CD4-positive, alpha-beta T cell treated with Interleukin-1 beta for 1 hour (primary cell): ENCODE results near the gene PLEKHJ1.
"Not testable (repeated sequence)": the region's sequence is repeated elsewhere in the genome, so short reads cannot be mapped to it uniquely, and the experiment has no call there.

Source experiments
- DNase-seq, 2 donors: peaks; one replicate each; pipeline ENCODE4 v3.0.0-alpha.2; 2020 to 2022

Gene PLEKHJ1

GRCh38 chr19:2217591-2217990 is 18.5 kb downstream of the PLEKHJ1 start:
- DNase-seq = no peak

- no peak for DNase-seq
These were observed 19.5 kb downstream of the PLEKHJ1 start for GRCh38 chr19:2216361-2217225.

- peak in 1 of 2 donors; percentile 44 for DNase-seq
These were observed 20.8 kb downstream of the PLEKHJ1 start for GRCh38 chr19:2215281-2215751.

- no peak for DNase-seq
These were observed 21.9 kb downstream of the PLEKHJ1 start for GRCh38 chr19:2214251-2214650.

- no peak for DNase-seq
These were observed 22.3 kb downstream of the PLEKHJ1 start for GRCh38 chr19:2213799-2214198.

- no peak for DNase-seq
These were observed 23.0 kb downstream of the PLEKHJ1 start for GRCh38 chr19:2212861-2213711.

- no peak for DNase-seq
These were observed 25.0 kb downstream of the PLEKHJ1 start for GRCh38 chr19:2210987-2211740.

- no peak for DNase-seq
These were observed 25.9 kb downstream of the PLEKHJ1 start for GRCh38 chr19:2210206-2210605.

GRCh38 chr19:2209408-2209807 is 26.7 kb downstream of the PLEKHJ1 start:
- DNase-seq = no peak

GRCh38 chr19:2208975-2209374 is 27.2 kb downstream of the PLEKHJ1 start:
- DNase-seq = no peak

- DNase-seq = peak; percentile 17 to 21
These were observed 27.9 kb downstream of the PLEKHJ1 start for GRCh38 chr19:2207991-2208860.

- DNase-seq = no peak
These were observed 29.1 kb downstream of the PLEKHJ1 start for GRCh38 chr19:2207008-2207407.

GRCh38 chr19:2202366-2202765 is 33.8 kb downstream of the PLEKHJ1 start:
- no peak for DNase-seq

GRCh38 chr19:2201473-2202148 is 34.5 kb downstream of the PLEKHJ1 start:
- no peak for DNase-seq

- DNase-seq = not testable (repeated sequence)
These were observed 35.4 kb downstream of the PLEKHJ1 start for GRCh38 chr19:2200624-2201294.

- DNase-seq = no peak
These were observed 36.1 kb downstream of the PLEKHJ1 start for GRCh38 chr19:2199861-2200623.

GRCh38 chr19:2199215-2199614 is 36.9 kb downstream of the PLEKHJ1 start:
- DNase-seq = no peak

GRCh38 chr19:2198317-2198716 is 37.8 kb downstream of the PLEKHJ1 start:
- DNase-seq = no peak

GRCh38 chr19:2197270-2197669 is 38.9 kb downstream of the PLEKHJ1 start:
- DNase-seq = no peak

GRCh38 chr19:2195914-2196313 is 40.2 kb downstream of the PLEKHJ1 start:
- DNase-seq = no peak
